GM12801 (cell line): Measurements from ENCODE around the gene TPST2.

Experiments used
- CTCF ChIP-seq: IDR thresholded peaks from one replicate; pipeline ENCODE4 v1.5.1; 2011; ENCODE audit warnings: control low read depth; ENCODE audit not compliant: insufficient read length; ENCODE audit errors: extremely low read depth

Gene TPST2

DNA sequence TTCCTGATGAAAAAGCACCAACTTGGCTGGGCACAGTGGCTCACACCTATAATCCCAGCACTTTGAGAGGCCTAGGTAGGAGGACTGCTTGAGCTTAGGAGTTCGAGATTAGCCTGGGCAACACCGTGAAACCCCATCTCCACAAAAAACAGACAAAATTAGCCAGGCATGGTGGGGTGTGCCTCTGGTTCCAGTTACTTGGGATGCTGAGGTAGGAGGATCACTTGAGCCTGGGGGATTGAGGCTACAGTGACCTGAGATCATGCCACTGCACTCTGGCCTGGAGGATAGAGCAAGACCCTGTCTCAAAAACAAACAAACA lies 109.4 kb downstream of the TPST2 start:
- no peak for TF ChIP-seq CTCF

- TF ChIP-seq CTCF, result no peak
Measured at GRCh38 chr22:26479792-26480610, 109.9 kb downstream of the TPST2 start.

GRCh38 chr22:26479043-26479791 lies 110.7 kb downstream of the TPST2 start:
- no peak for TF ChIP-seq CTCF

- TF ChIP-seq CTCF, result no peak
Measured at GRCh38 chr22:26477341-26477731, 112.6 kb downstream of the TPST2 start.

- TF ChIP-seq CTCF, result no peak
Measured at GRCh38 chr22:26476705-26477340, 113.1 kb downstream of the TPST2 start.

GRCh38 chr22:26474682-26475081 lies 115.2 kb downstream of the TPST2 start:
- no peak for TF ChIP-seq CTCF
